ENCODE results near the gene KCTD6. TPM values are rescaled to one million over a fixed set of nuclear protein-coding genes. Genes with fewer than 3 reads are reported as not detected.
A peak's percentile ranks its signal among the peaks of the same experiment; 100 is the strongest.

KCTD6 gene
- total and polyA plus RNA-seq, 7 donors, result 4.6 to 25.3 (median 12.0) TPM

GRCh38 chr3:58531956-58532355 is 40.1 kb downstream of the KCTD6 start:
- TF ChIP-seq EP300 (IDR thresholded peaks at IDR 0.05) (no peak), POLR2A (IDR thresholded peaks at IDR 0.05) (no peak), POLR2AphosphoS5 (IDR thresholded peaks at IDR 0.05) (no peak), CTCF (IDR thresholded peaks at IDR 0.05) (no peak)
- Histone ChIP-seq H3K36me3 (peaks cover 9 to 72% (median 21%) of the 10 kb centered on the region in 4 donors), H3K27me3 (no peaks in the 10 kb centered on the region), H3K4me3 (no peak overlapping the region), H3K27ac (no peak overlapping the region), H3K9me3 (no peaks in the 10 kb centered on the region), H3K4me1 (peaks cover 0 to 34% (median 29%) of the 10 kb centered on the region in 4 donors)
- intact Hi-C loops (cut with DNase I), result loop anchor here (1.0 to 5.0 kb wide), 4 partner anchors 39 to 225 kb away; partner anchors contain the start of genes HTD2, KCTD6 and RPP14
- 84 to 92% methylated on average over 2 of the region's 2 CpGs for WGBS, 2 donors
- DNase-seq, result no peak

DNA sequence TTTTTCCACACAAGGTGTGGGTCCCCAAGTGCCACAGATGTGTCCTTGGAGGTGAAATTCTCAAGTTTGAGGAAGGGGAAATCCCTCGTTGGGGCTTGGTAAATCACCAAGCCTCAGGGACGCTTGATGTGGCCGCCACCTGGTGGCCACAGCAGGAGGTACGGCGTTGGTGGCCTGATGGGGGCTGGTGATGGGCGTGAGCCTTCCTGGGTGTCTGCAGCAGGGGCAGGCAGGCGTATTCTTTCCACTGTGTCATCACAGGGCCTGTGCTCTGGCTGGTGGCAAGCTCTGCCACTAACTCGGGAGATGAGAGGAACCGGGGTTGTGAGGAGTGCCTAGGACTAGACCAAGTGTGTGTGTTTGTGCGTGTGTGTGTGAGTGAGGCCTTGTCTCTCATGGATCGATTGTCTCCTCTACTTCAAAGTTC is 40.9 kb downstream of the KCTD6 start:
- intact Hi-C loops (cut with DNase I), result loop anchor here (1.0 to 5.0 kb wide), 4 partner anchors 40 to 226 kb away; partner anchors contain the start of genes HTD2, KCTD6 and RPP14
- Histone ChIP-seq H3K27ac (no peak overlapping the region), H3K4me1 (peaks cover 0 to 42% (median 37%) of the 10 kb centered on the region in 4 donors), H3K36me3 (peaks cover 9 to 64% (median 21%) of the 10 kb centered on the region in 4 donors), H3K27me3 (no peaks in the 10 kb centered on the region), H3K4me3 (no peak overlapping the region), H3K9me3 (no peaks in the 10 kb centered on the region)
- 19 to 21% methylated on average over 11 of the region's 11 CpGs for WGBS, 2 donors
- TF ChIP-seq CTCF (IDR thresholded peaks at IDR 0.05) (peak; percentile 61 to 86 (median 84)), POLR2AphosphoS5 (IDR thresholded peaks at IDR 0.05) (no peak)
- DNase-seq, result peak; percentile 75

DNA sequence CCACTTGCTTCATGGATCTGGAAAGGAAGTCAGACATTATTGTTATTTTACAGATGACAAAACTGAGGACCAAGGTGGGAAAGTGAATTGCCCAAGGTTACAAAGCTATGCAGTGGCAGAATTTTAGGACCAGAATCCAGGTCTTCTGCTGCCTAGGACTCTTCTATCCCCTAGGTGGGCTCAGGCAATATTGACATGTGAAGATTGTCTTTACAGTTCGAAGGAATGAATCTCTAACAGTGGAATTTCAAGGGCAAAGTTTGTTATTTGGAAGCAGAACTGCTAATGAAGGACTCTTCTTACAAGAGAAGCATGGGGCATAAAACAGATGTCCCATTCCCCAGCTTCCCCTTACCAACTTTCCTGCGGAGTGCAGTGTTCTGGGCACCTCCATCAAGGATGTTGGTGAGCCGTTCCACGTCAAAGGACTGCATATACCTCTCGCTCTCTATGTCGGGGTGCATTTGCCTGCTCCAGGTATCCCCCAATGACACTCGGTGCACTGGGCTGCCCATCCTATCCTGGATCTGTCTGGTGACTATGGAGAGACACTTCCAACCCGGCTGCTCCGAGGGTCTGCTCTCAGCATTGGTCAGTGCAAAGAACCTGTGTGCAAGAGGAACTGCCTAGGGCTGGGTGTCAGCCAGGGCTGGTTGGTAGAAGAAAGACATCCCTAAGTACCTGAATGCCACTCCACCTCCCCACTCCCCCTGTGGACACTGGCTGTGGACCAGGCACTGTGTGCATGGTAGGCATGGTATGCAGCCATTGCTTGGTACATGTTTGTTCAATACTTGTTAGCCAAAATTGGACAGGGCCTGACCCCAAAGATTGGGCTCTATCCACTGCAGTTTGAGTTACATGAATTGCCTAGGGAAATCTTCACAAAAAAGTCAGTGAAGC is 42.9 kb downstream of the KCTD6 start:
- Histone ChIP-seq H3K27me3 (no peaks in the 10 kb centered on the region), H3K27ac (no peak overlapping the region), H3K4me3 (no peak overlapping the region), H3K4me1 (peaks cover 0 to 38% (median 35%) of the 10 kb centered on the region in 4 donors), H3K36me3 (peaks cover 9 to 46% (median 19%) of the 10 kb centered on the region in 4 donors), H3K9me3 (no peaks in the 10 kb centered on the region)
- TF ChIP-seq EP300 (IDR thresholded peaks at IDR 0.05) (no peak), CTCF (IDR thresholded peaks at IDR 0.05) (no peak), POLR2AphosphoS5 (IDR thresholded peaks at IDR 0.05) (no peak), POLR2A (IDR thresholded peaks at IDR 0.05) (no peak)
- WGBS, 2 donors, result 93 to 95% methylated on average over 9 of the region's 9 CpGs
- intact Hi-C loops (cut with DNase I), result loop anchor here (5.0 kb wide), 1 partner anchor 228 kb away; the partner anchor contains the start of genes HTD2 and RPP14
- no peak for DNase-seq

- no peaks in the 10 kb centered on the region for H3K27me3 ChIP-seq
- 4 to 30% methylated on average over 2 of the region's 2 CpGs for WGBS, 2 donors
- peak overlapping the region in 3 of 4 donors; percentile 42 to 51 (median 46) for H3K4me3 ChIP-seq
- intact Hi-C loops (cut with DNase I), result no loop called here
- H3K4me1 ChIP-seq, result peaks cover 0 to 38% (median 35%) of the 10 kb centered on the region in 4 donors
- H3K27ac ChIP-seq, result peak overlapping the region; percentile 83 to 86 (median 85)
- H3K36me3 ChIP-seq, result peaks cover 7 to 36% (median 19%) of the 10 kb centered on the region in 4 donors
- H3K9me3 ChIP-seq, result no peaks in the 10 kb centered on the region
- DNase-seq, result no peak
- TF ChIP-seq POLR2AphosphoS5 (IDR thresholded peaks at IDR 0.05) (no peak), EP300 (IDR thresholded peaks at IDR 0.05) (no peak), CTCF (IDR thresholded peaks at IDR 0.05) (no peak), POLR2A (IDR thresholded peaks at IDR 0.05) (no peak)
Observed at GRCh38 chr3:58535531-58536500, 43.9 kb downstream of the KCTD6 start.
